Hepatocyte (in vitro differentiated cells): ENCODE data around the gene DUOX2.

Experiments used
- EZH2 ChIP-seq: fragments of 200-600 bp; sonication (generic); IDR thresholded peaks from 2 replicates; pipeline ENCODE4 v1.6.1; 2016; ENCODE audit warnings: antibody characterized with exemption, mild to moderate bottlenecking, borderline replicate concordance
- EZH2phosphoT487 ChIP-seq: fragments of 200-600 bp; sonication (generic); IDR thresholded peaks from one replicate; pipeline ENCODE4 v1.6.1; 2018; ENCODE audit warnings: antibody characterized with exemption, mild to moderate bottlenecking, low read depth, moderate library complexity; ENCODE audit not compliant: unreplicated experiment, severe bottlenecking
- TF ChIP-seq, protein P1 (sequence below): fragments of 200-600 bp; sonication (generic); IDR thresholded peaks from 2 replicates; pipeline ENCODE4 v1.5.1; 2016; ENCODE audit warnings: antibody characterized with exemption, mild to moderate bottlenecking; ENCODE audit not compliant: poor library complexity

DNA sequence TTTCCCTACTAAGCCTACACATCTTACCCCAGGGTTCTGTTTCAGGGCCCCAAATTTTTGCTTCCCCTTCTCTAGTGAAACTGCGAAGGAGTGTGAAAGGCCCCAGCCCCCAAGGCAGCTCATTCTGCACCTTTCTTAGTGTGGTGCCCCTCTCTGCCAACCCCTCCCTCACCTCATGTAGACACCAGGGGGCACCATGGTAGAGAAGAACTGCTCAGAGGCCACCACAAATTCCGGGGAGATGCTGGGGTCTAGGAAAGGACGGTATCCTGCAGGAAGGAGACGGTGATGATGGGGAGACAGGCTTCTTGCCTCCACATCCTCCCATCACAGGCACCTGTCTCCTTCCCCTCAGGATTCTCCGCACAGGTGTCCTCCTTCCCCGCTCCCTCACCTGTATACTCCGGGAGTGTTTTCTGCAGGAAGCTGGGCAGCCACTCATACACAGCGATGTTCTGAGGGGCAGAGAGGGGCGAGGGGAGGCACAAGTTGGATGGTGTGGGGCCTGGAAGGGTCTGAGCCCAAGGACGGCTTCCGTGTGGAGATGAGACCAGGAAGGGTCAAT is 3.6 kb downstream of the DUOX2 start:
- TF ChIP-seq, protein P1, sequence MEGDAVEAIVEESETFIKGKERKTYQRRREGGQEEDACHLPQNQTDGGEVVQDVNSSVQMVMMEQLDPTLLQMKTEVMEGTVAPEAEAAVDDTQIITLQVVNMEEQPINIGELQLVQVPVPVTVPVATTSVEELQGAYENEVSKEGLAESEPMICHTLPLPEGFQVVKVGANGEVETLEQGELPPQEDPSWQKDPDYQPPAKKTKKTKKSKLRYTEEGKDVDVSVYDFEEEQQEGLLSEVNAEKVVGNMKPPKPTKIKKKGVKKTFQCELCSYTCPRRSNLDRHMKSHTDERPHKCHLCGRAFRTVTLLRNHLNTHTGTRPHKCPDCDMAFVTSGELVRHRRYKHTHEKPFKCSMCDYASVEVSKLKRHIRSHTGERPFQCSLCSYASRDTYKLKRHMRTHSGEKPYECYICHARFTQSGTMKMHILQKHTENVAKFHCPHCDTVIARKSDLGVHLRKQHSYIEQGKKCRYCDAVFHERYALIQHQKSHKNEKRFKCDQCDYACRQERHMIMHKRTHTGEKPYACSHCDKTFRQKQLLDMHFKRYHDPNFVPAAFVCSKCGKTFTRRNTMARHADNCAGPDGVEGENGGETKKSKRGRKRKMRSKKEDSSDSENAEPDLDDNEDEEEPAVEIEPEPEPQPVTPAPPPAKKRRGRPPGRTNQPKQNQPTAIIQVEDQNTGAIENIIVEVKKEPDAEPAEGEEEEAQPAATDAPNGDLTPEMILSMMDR = no peak
- TF ChIP-seq EZH2 (no peak), EZH2phosphoT487 (no peak)
